ENCODE data around the gene PPP3CA. TPM values are rescaled to one million over a fixed set of nuclear protein-coding genes. Genes with fewer than 3 reads are reported as not detected.

The PPP3CA gene
- total and polyA plus RNA-seq, 8 donors: 38.8 to 58.6 (median 54.8) TPM

DNA sequence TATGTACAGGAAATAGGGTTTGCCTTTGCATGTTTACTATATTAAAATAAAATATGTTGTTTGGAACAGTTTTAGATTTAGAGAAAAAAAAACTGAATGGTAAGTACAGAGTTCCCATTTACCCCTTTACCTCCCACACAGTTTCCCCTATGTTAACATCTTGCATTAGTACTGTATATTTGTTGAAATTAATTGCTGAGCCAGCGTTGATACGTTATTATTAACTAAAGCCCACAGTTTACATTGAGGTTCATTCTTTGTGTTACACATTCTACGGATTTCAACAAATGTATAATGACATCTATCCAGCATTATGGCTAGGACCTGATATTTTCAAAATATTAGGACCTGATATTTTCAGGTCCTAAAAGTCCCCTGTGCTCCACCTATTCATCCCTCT, 70.7 kb downstream of the PPP3CA start:
- Histone ChIP-seq H3K36me3 (no peaks in the 10 kb centered on the region), H3K27me3 (no peaks in the 10 kb centered on the region), H3K4me1 (peaks cover 0 to 30% of the 10 kb centered on the region in 2 donors), H3K27ac (no peak overlapping the region), H3K4me3 (no peak overlapping the region), H3K9me3 (no peaks in the 10 kb centered on the region)
- DNase-seq (no peak), ATAC-seq (no peak)
- intact Hi-C loops (cut with DNase I): no loop called here
- TF ChIP-seq, protein P1, sequence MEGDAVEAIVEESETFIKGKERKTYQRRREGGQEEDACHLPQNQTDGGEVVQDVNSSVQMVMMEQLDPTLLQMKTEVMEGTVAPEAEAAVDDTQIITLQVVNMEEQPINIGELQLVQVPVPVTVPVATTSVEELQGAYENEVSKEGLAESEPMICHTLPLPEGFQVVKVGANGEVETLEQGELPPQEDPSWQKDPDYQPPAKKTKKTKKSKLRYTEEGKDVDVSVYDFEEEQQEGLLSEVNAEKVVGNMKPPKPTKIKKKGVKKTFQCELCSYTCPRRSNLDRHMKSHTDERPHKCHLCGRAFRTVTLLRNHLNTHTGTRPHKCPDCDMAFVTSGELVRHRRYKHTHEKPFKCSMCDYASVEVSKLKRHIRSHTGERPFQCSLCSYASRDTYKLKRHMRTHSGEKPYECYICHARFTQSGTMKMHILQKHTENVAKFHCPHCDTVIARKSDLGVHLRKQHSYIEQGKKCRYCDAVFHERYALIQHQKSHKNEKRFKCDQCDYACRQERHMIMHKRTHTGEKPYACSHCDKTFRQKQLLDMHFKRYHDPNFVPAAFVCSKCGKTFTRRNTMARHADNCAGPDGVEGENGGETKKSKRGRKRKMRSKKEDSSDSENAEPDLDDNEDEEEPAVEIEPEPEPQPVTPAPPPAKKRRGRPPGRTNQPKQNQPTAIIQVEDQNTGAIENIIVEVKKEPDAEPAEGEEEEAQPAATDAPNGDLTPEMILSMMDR (IDR thresholded peaks at IDR 0.05): no peak

DNA sequence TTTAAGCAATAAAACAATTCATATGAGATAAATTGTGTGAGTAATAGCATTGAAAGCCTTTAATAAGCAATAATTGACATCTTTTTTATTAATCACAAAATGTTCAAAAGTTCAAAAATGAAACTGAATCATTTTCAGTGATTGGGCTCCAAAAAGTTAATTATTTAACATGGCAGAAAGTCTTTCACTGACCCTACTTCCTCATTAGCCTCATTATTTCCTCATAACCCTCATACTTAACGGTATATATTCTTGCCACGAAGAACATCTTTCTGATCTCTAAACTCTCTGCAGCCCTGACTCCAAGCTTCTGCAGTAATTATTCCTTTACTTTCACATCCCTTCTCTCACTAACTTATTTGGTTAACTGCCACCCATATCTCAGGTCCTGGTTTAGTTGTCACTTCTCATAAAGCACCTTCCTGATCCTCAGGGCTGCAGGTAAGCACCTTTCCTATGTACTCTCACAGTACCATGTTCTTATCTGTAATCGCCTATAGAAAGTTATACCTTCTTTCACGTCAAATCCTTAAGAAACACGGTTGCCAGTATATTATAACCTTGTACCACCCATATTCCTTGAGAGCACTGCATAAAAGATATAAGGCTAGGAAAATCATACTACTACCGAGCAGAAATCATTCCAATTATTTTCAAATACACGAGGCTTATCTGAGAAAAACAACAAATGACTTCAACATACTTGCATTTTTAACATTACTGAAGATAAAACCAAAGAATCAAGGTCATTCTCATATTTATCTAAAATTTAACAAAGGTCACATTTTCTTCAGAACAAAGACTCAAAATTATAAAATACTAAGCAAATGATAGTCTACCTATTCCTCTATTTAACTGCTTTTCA, 72.2 kb downstream of the PPP3CA start:
- no peaks in the 10 kb centered on the region for H3K36me3 ChIP-seq
- no peak overlapping the region for H3K4me3 ChIP-seq
- H3K9me3 ChIP-seq: no peaks in the 10 kb centered on the region
- no peak for ATAC-seq
- no peak for DNase-seq
- H3K27ac ChIP-seq: no peak overlapping the region
- TF ChIP-seq, protein P1 (IDR thresholded peaks at IDR 0.05): no peak
- no peaks in the 10 kb centered on the region for H3K27me3 ChIP-seq
- intact Hi-C loops (cut with DNase I): no loop called here
- peaks cover 0 to 33% of the 10 kb centered on the region in 2 donors for H3K4me1 ChIP-seq

DNA sequence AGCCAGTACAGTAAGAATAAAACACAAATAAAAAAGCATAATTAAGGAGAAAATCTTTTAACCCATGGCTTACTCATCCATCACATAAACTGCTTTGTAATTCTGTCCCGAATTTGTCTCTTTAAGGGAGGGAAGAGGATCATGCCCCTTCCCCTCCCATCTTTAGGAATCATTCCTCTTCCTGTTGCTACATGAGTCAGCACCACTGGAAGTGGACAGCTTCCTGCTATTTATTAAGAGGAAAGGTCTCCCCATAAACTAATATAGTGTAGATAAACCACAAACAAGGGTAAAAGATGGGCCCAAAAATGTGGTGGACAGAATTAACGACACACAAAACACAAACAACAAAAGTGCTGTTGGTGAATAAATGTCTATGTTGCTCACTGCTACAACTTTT, 75.8 kb downstream of the PPP3CA start:
- H3K4me1 ChIP-seq: peaks cover 0 to 24% of the 10 kb centered on the region in 2 donors

DNA sequence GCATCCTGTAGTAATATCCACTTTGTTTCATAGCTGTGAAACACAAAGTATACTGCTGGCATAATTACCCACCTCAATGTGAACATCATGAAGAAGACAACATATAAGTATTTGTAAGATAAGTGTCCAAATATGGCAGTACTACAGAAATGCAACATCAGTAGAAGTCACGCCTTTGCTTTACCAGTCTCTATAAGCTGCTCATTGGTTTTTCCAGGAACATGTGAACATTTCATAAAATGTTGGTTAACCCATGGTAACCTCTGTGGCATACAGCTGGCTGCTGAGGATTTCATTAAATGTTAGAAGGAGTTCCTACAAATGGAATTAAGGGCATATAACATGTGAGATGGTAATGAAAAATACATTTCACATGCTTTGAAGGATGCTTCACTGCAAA, 77.6 kb downstream of the PPP3CA start:
- TF ChIP-seq, protein P1 (IDR thresholded peaks at IDR 0.05): no peak
- Histone ChIP-seq H3K4me1 (peaks cover 0 to 18% of the 10 kb centered on the region in 2 donors), H3K27ac (no peak overlapping the region), H3K27me3 (no peaks in the 10 kb centered on the region), H3K4me3 (no peak overlapping the region), H3K36me3 (no peaks in the 10 kb centered on the region), H3K9me3 (no peaks in the 10 kb centered on the region)
- intact Hi-C loops (cut with DNase I): no loop called here
- DNase-seq (no peak), ATAC-seq (no peak)

More for the DNA sequence above, 75.8 kb downstream of the PPP3CA start:
- H3K4me3 ChIP-seq: no peak overlapping the region
- DNase-seq: no peak
- ATAC-seq: no peak
- no peak overlapping the region for H3K27ac ChIP-seq
- H3K27me3 ChIP-seq: no peaks in the 10 kb centered on the region
- TF ChIP-seq, protein P1 (IDR thresholded peaks at IDR 0.05): no peak
- H3K9me3 ChIP-seq: no peaks in the 10 kb centered on the region
- H3K36me3 ChIP-seq: no peaks in the 10 kb centered on the region
- intact Hi-C loops (cut with DNase I): no loop called here

DNA sequence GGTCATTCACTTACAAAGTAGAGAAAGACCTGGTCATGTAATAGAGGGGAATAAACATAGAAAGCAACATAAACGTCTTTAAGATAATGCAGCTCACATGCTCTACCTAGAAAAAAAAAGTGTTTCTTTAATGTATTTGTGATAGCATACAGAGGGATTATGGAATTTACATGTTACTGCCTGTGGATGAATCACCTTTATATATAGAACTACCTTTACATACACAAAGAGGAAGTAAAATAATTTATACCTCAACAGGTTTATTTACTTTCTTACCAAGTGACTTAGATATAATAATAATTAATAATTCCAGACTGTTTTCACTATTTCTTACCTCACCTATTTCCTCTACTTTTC, 81.5 kb downstream of the PPP3CA start:
- Histone ChIP-seq H3K27ac (no peak overlapping the region), H3K36me3 (no peaks in the 10 kb centered on the region), H3K4me1 (peaks cover 0 to 1% of the 10 kb centered on the region in 2 donors), H3K4me3 (no peak overlapping the region), H3K9me3 (no peaks in the 10 kb centered on the region), H3K27me3 (no peaks in the 10 kb centered on the region)
- TF ChIP-seq, protein P1 (IDR thresholded peaks at IDR 0.05): no peak
- DNase-seq: no peak
- intact Hi-C loops (cut with DNase I): no loop called here
- ATAC-seq: no peak
